BJ (cell line): ENCODE results near the gene HCCS. TPM values are rescaled to one million over a fixed set of nuclear protein-coding genes. Genes with fewer than 3 reads are reported as not detected.
A peak's percentile ranks its signal among the peaks of the same experiment; 100 is the strongest.

Experiments
- CTCF ChIA-PET: fragments of 350-600 bp; formaldehyde crosslinking; extraction: SDS; loops from one replicate; lab custom pipeline; 2021; ENCODE audit warnings: antibody characterized with exemption, inconsistent platforms; lab: Yijun Ruan, JAX
- POLR2A ChIA-PET: fragments of 300-600 bp; sonication (Branson Sonifier 250); formaldehyde crosslinking; extraction: SDS; loops from one replicate; lab custom pipeline; 2021; ENCODE audit warnings: antibody characterized with exemption; lab: Charles Lee
- DNase-seq: peaks from one replicate; pipeline ENCODE4 v3.0.0-alpha.2; 2011; ENCODE audit warnings: low read depth
- H3K27me3 ChIP-seq: 2 replicates; pipeline ENCODE4 v1.6.0; 2011; ENCODE audit warnings: low read length; ENCODE audit not compliant: control insufficient read depth, insufficient read depth
- H3K36me3 ChIP-seq: 2 replicates; pipeline ENCODE4 v1.5.1; 2011; ENCODE audit warnings: low read length; ENCODE audit not compliant: control insufficient read depth, insufficient read depth
- H3K4me3 ChIP-seq: 2 replicates; pipeline ENCODE4 v1.5.1; 2011; ENCODE audit warnings: low read depth, mild to moderate bottlenecking, control low read depth, low read length
- CTCF ChIP-seq: IDR thresholded peaks from 2 replicates; pipeline ENCODE4 v1.5.1; 2011; ENCODE audit warnings: low read depth, mild to moderate bottlenecking, control low read depth, inconsistent platforms, low read length, moderate library complexity; ENCODE audit not compliant: insufficient read depth
- polyA plus RNA-seq: library from polyadenylated mRNA; depleted of rRNA; stranded (reverse); fragments of >200 nt; gene quantifications from 2 replicates; pipeline ENCODE4 v1.2.3, GENCODE V29; 2011

The HCCS gene
- polyA plus RNA-seq, 1 experiment = 18.9 TPM

GRCh38 chrX:11108253-11108941 is 2.7 kb upstream of the HCCS start:
- Histone ChIP-seq H3K4me3 (no peak overlapping the region), H3K36me3 (no peaks in the 10 kb centered on the region), H3K27me3 (no peaks in the 10 kb centered on the region)
- POLR2A ChIA-PET = no interaction called here
- no peak for DNase-seq
- TF ChIP-seq CTCF = no peak
- CTCF ChIA-PET = no interaction called here

GRCh38 chrX:11109968-11110367 is 1.2 kb upstream of the HCCS start:
- no peak for DNase-seq
- Histone ChIP-seq H3K36me3 (no peaks in the 10 kb centered on the region), H3K4me3 (no peak overlapping the region), H3K27me3 (no peaks in the 10 kb centered on the region)
- ChIA-PET POLR2A (no interaction called here), CTCF (no interaction called here)
- TF ChIP-seq CTCF = no peak

GRCh38 chrX:11111947-11112346 is 815 bp downstream of the HCCS start:
- POLR2A ChIA-PET = no interaction called here
- no peak for TF ChIP-seq CTCF
- CTCF ChIA-PET = no interaction called here

GRCh38 chrX:11113731-11114130 is 2.6 kb downstream of the HCCS start:
- CTCF ChIA-PET = no interaction called here
- POLR2A ChIA-PET = no interaction called here
- Histone ChIP-seq H3K36me3 (peaks cover 8% of the 10 kb centered on the region), H3K4me3 (no peak overlapping the region), H3K27me3 (no peaks in the 10 kb centered on the region)
- no peak for TF ChIP-seq CTCF
- DNase-seq = no peak

More at GRCh38 chrX:11111947-11112346, 815 bp downstream of the HCCS start:
- peak overlapping the region; percentile 88 for H3K4me3 ChIP-seq
- H3K27me3 ChIP-seq = no peaks in the 10 kb centered on the region
- peaks cover 4% of the 10 kb centered on the region; the same call in 1 of the 2 replicates for H3K36me3 ChIP-seq
- DNase-seq = no peak

- DNase-seq = no peak
- Histone ChIP-seq H3K4me3 (no peak overlapping the region), H3K27me3 (no peaks in the 10 kb centered on the region), H3K36me3 (peaks cover 9% of the 10 kb centered on the region)
- TF ChIP-seq CTCF = no peak
- POLR2A ChIA-PET = no interaction called here
- CTCF ChIA-PET = no interaction called here
Measured at GRCh38 chrX:11117745-11118144, 6.6 kb downstream of the HCCS start.
